ENCODE data around the gene SLC66A1. TPM values are rescaled to one million over a fixed set of nuclear protein-coding genes. Genes with fewer than 3 reads are reported as not detected.

SLC66A1 gene
- total RNA-seq, 4 donors from 2014 or later, result 19.1 to 53.9 (median 35.3) TPM

GRCh38 chr1:19325958-19326747 lies 14.0 kb downstream of the SLC66A1 start:
- Histone ChIP-seq H3K36me3 (peaks cover 0 to 8% (median 2%) of the 10 kb centered on the region in 4 donors), H3K27me3 (no peaks in the 10 kb centered on the region), H3K4me1 (no peaks in the 10 kb centered on the region), H3K9me3 (no peaks in the 10 kb centered on the region), H3K4me3 (no peak overlapping the region), H3K27ac (no peak overlapping the region)
- no peak for DNase-seq
- intact Hi-C loops (cut with DNase I; ENCODE audit: low total_unique reads) (no loop called here), in situ Hi-C loops (cut with MboI; ENCODE audit: low pct_ligation_motif_present in 1 of 4, low pct_unique_long_range_greater_than_20kb in 1 of 4, low sequenced_read_pairs in 3 of 4) (no loop called here)
- WGBS, 2 donors (ENCODE audit: low coverage in 1 of 2), result 74% methylated on average over 24 of the region's 32 CpGs; no CpG with 5 or more reads in 1 of the 2 donors
- TF ChIP-seq CTCF (IDR thresholded peaks at IDR 0.05) (no peak), POLR2AphosphoS5 (IDR thresholded peaks at IDR 0.05) (peak in 1 of 3 donors; percentile 5)

- no peak for DNase-seq
- Histone ChIP-seq H3K4me1 (no peaks in the 10 kb centered on the region), H3K4me3 (no peak overlapping the region), H3K27me3 (no peaks in the 10 kb centered on the region), H3K36me3 (peaks cover 0 to 8% (median 2%) of the 10 kb centered on the region in 4 donors), H3K27ac (no peak overlapping the region), H3K9me3 (no peaks in the 10 kb centered on the region)
- TF ChIP-seq POLR2AphosphoS5 (IDR thresholded peaks at IDR 0.05) (no peak), POLR2A (IDR thresholded peaks at IDR 0.05) (no peak), EP300 (IDR thresholded peaks at IDR 0.05; ENCODE audit: low read depth) (no peak), CTCF (IDR thresholded peaks at IDR 0.05) (no peak)
- intact Hi-C loops (cut with DNase I; ENCODE audit: low total_unique reads), result no loop called here
- in situ Hi-C loops (cut with MboI; ENCODE audit: low pct_ligation_motif_present in 1 of 4, low pct_unique_long_range_greater_than_20kb in 1 of 4, low sequenced_read_pairs in 3 of 4), result no loop called here
- WGBS, 2 donors (ENCODE audit: low coverage in 1 of 2), result 83% methylated on average over 6 of the region's 6 CpGs; no CpG with 5 or more reads in 1 of the 2 donors
These were observed 14.6 kb downstream of the SLC66A1 start for GRCh38 chr1:19326748-19327065.

GRCh38 chr1:19327301-19327700 lies 15.2 kb downstream of the SLC66A1 start:
- intact Hi-C loops (cut with DNase I; ENCODE audit: low total_unique reads), result no loop called here
- Histone ChIP-seq H3K36me3 (peaks cover 0 to 5% (median 2%) of the 10 kb centered on the region in 4 donors), H3K9me3 (no peaks in the 10 kb centered on the region), H3K27ac (no peak overlapping the region), H3K4me3 (no peak overlapping the region), H3K4me1 (no peaks in the 10 kb centered on the region), H3K27me3 (no peaks in the 10 kb centered on the region)
- WGBS, 2 donors (ENCODE audit: low coverage in 1 of 2), result 86 to 90% methylated on average over 2 to 16 of the region's 16 CpGs
- TF ChIP-seq CTCF (IDR thresholded peaks at IDR 0.05), result no peak
- no peak for TF ChIP-seq EP300 (IDR thresholded peaks at IDR 0.05; ENCODE audit: low read depth)
- TF ChIP-seq POLR2A (IDR thresholded peaks at IDR 0.05), result no peak
- TF ChIP-seq POLR2AphosphoS5 (IDR thresholded peaks at IDR 0.05), result no peak
- in situ Hi-C loops (cut with MboI; ENCODE audit: low pct_ligation_motif_present in 1 of 4, low pct_unique_long_range_greater_than_20kb in 1 of 4, low sequenced_read_pairs in 3 of 4), result no loop called here
- no peak for DNase-seq

GRCh38 chr1:19327736-19328135 lies 15.6 kb downstream of the SLC66A1 start:
- intact Hi-C loops (cut with DNase I; ENCODE audit: low total_unique reads) (no loop called here), in situ Hi-C loops (cut with MboI; ENCODE audit: low pct_ligation_motif_present in 1 of 4, low pct_unique_long_range_greater_than_20kb in 1 of 4, low sequenced_read_pairs in 3 of 4) (no loop called here)
- Histone ChIP-seq H3K9me3 (no peaks in the 10 kb centered on the region), H3K4me1 (no peaks in the 10 kb centered on the region), H3K36me3 (peaks cover 0 to 5% (median 2%) of the 10 kb centered on the region in 4 donors), H3K4me3 (no peak overlapping the region), H3K27ac (no peak overlapping the region), H3K27me3 (no peaks in the 10 kb centered on the region)
- TF ChIP-seq POLR2AphosphoS5 (IDR thresholded peaks at IDR 0.05) (no peak), EP300 (IDR thresholded peaks at IDR 0.05; ENCODE audit: low read depth) (no peak), POLR2A (IDR thresholded peaks at IDR 0.05) (no peak), CTCF (IDR thresholded peaks at IDR 0.05) (no peak)
- 90 to 93% methylated on average over 2 to 9 of the region's 9 CpGs for WGBS, 2 donors (ENCODE audit: low coverage in 1 of 2)
- no peak for DNase-seq
